ENCODE measurements around the gene CPNE6. TPM values are rescaled to one million over a fixed set of nuclear protein-coding genes. Genes with fewer than 3 reads are reported as not detected.
"Not testable (repeated sequence)": the region's sequence is repeated elsewhere in the genome, so short reads cannot be mapped to it uniquely, and the experiment has no call there.

The CPNE6 gene
- total and polyA plus RNA-seq, 12 donors, result 0.12 to 0.64 (median 0.41) TPM; not detected in 8

- WGBS, 2 donors, result 0% methylated on average over 41 to 50 of the region's 50 CpGs
- intact Hi-C loops (cut with DNase I), result loop anchor here in 3 of 10 donors (5.0 kb wide), 2 partner anchors 49 to 64 kb away; partner anchors contain the start of gene DHRS4L2 (in 2 of the 3)
These were observed 35.0 kb upstream of the CPNE6 start for GRCh38 chr14:24036169-24036962.

GRCh38 chr14:24036963-24037657 lies 34.3 kb upstream of the CPNE6 start:
- Histone ChIP-seq H3K27ac (peak overlapping the region; percentile 63 to 96 (median 94)), H3K4me3 (peak overlapping the region in 9 of 10 donors; percentile 46 to 83 (median 71)), H3K9me3 (peaks cover 0 to 11% (median 0%) of the 10 kb centered on the region in 11 donors), H3K4me1 (peaks cover 0 to 25% (median 4%) of the 10 kb centered on the region in 9 donors)
- intact Hi-C loops (cut with DNase I), result loop anchor here in 3 of 10 donors (5.0 kb wide), 2 partner anchors 50 to 65 kb away; partner anchors contain the start of gene DHRS4L2 (in 2 of the 3)
- not testable (repeated sequence) for H3K27me3 ChIP-seq, H3K36me3 ChIP-seq, DNase-seq
- peak in 1 of 8 donors; percentile 7 for ATAC-seq
- 44 to 46% methylated on average over 10 of the region's 10 CpGs for WGBS, 2 donors

More at GRCh38 chr14:24036169-24036962, 35.0 kb upstream of the CPNE6 start:
- peak; percentile 69 to 85 (median 74) for TF ChIP-seq CTCF (IDR thresholded peaks at IDR 0.05)
- peak; percentile 95 to 98 (median 96) for ATAC-seq
- Histone ChIP-seq H3K4me1 (peaks cover 0 to 25% (median 4%) of the 10 kb centered on the region in 9 donors), H3K27me3 (no peaks in the 10 kb centered on the region), H3K9me3 (peaks cover 0 to 17% (median 5%) of the 10 kb centered on the region in 11 donors), H3K36me3 (no peaks in the 10 kb centered on the region), H3K27ac (peak overlapping the region; percentile 63 to 96 (median 94)), H3K4me3 (peak overlapping the region; percentile 32 to 83 (median 71))
- DNase-seq, result peak; percentile 79 to 86

GRCh38 chr14:24037658-24038037 lies 33.7 kb upstream of the CPNE6 start:
- ATAC-seq, result no peak
- H3K36me3 ChIP-seq, result no peaks in the 10 kb centered on the region
- no peak overlapping the region for H3K27ac ChIP-seq
- H3K9me3 ChIP-seq, result peaks cover 0 to 5% (median 0%) of the 10 kb centered on the region in 11 donors
- no peak overlapping the region for H3K4me3 ChIP-seq
- DNase-seq, result no peak
- H3K27me3 ChIP-seq, result no peaks in the 10 kb centered on the region
- intact Hi-C loops (cut with DNase I), result loop anchor here in 3 of 10 donors (5.0 kb wide), 2 partner anchors 50 to 65 kb away; partner anchors contain the start of gene DHRS4L2 (in 2 of the 3)
- peaks cover 0 to 24% (median 4%) of the 10 kb centered on the region in 9 donors for H3K4me1 ChIP-seq
- WGBS, 2 donors, result 71 to 75% methylated on average over 14 of the region's 14 CpGs
- no peak for TF ChIP-seq CTCF (IDR thresholded peaks at IDR 0.05)

GRCh38 chr14:24038686-24039085 lies 32.7 kb upstream of the CPNE6 start:
- Histone ChIP-seq H3K36me3 (no peaks in the 10 kb centered on the region), H3K27me3 (no peaks in the 10 kb centered on the region), H3K4me3 (no peak overlapping the region), H3K9me3 (no peaks in the 10 kb centered on the region), H3K27ac (no peak overlapping the region), H3K4me1 (peaks cover 0 to 14% (median 4%) of the 10 kb centered on the region in 9 donors)
- intact Hi-C loops (cut with DNase I), result loop anchor here in 3 of 10 donors (5.0 kb wide), 2 partner anchors 51 to 66 kb away; partner anchors contain the start of gene DHRS4L2 (in 2 of the 3)
- DNase-seq (no peak), ATAC-seq (no peak)
- WGBS, 2 donors, result 87 to 91% methylated on average over 2 of the region's 2 CpGs
- TF ChIP-seq CTCF (IDR thresholded peaks at IDR 0.05), result no peak

Data from heart right ventricle (tissue), 16 donors.